Stimulated activated CD4-positive, alpha-beta T cell treated with anti-CD3 and anti-CD28 coated beads, Interleukin-2, amount 100 ng/mL, for 24 hours (primary cell): ENCODE results near the gene RPS14.
"Not testable (repeated sequence)": the region's sequence is repeated elsewhere in the genome, so short reads cannot be mapped to it uniquely, and the experiment has no call there.

Experiments
- DNase-seq, 2 donors: peaks; one replicate each; pipeline ENCODE4 v3.0.0-alpha.2; 2020

Gene RPS14

DNA sequence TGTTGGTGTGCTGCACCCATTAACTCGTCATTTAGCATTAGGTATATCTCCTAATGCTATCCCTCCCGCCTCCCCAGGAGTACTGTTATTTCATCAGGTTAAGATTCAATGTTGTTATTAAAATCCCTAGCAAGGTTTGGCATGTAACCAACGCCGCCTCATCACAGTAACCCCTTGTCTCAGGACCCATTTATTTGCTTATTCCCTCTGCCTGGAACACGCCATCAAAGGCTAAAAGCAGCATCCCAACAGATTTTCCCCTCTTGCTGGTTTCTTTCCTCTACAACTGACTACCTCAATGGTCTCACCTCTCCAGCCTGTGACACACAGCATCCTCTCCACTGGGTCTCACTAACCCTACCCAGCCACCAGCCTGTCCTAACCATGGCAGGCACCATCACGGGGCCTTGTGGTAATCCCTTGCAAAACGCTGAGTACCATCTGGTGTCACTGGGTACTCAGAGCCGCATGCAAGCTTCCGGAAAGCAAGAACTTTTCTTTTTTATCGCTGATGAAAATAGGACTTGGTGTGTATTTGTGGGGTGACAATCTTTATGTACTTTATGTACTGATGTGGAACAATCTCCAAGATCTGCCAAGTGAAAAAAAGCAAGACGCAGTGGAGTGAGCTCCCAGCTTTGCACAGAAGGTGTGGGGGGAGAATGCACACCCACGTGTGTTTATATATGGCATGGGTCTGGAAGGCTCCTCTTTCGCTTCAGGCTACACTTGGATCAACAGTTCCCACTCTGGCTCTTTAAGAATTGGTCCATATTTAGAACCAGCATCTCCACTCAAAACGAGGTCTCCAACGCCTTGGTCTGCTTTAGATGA, 6.1 kb downstream of the RPS14 start:
- DNase-seq = no peak

DNA sequence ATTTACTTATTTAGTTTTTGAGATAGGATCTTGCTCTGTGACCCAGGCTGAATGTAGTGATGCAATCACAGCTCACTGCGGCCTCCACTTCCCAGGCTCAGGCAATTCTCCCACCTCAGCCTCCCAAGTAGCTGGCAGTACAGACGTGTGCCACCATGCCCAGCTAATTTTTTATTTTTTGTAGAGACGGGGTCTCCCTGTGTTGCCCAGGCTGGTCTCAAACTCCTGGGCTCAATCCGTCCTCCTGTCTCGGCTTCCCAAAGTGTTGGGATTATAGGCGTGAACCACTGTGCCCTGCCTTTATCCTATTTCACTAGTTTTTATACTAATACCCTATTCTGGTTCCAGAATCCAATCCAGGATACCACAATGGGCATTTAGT, 6.8 kb downstream of the RPS14 start:
- DNase-seq = no peak

DNA sequence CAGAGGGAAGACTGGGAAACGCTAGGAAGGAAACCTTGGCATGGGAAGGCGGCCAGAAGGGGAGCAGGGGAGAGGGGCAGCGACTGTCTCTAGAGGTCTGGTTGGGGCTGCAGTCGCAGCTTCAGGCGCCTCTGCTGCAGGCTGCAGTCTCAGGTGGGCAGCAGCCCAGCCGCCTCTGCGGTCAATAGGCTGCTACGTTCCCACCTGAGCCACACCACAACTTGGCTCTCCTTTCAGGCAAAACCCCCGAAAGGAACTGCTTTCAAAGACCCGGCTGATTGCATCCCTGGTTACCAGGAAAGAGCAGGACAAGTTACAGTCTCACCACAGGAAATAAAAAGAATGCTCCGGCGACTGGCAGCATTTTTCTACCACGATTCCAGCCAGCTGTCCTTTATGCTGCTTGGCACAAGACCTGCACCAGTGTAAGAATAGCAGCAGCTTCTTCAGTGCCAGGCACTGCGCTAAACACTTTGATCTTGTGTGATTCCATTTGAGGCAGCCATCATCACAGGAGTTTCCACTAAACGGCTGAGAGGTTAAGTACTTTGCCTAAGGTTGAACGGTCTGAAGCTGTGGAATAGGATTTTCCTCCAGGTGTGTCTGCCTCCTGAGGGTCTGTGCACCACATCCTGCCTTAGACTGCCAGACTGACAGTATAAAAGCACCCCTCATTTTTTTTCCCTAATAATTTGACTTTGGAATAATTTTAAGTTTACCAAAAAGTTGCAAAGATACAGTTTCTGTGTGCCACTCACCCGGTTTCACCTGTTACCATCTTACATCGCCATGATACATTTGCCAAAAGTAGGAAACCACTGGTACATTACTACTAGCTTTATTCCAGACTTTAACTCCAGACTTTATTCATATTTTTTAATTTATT, 7.5 kb downstream of the RPS14 start:
- no peak for DNase-seq

DNA sequence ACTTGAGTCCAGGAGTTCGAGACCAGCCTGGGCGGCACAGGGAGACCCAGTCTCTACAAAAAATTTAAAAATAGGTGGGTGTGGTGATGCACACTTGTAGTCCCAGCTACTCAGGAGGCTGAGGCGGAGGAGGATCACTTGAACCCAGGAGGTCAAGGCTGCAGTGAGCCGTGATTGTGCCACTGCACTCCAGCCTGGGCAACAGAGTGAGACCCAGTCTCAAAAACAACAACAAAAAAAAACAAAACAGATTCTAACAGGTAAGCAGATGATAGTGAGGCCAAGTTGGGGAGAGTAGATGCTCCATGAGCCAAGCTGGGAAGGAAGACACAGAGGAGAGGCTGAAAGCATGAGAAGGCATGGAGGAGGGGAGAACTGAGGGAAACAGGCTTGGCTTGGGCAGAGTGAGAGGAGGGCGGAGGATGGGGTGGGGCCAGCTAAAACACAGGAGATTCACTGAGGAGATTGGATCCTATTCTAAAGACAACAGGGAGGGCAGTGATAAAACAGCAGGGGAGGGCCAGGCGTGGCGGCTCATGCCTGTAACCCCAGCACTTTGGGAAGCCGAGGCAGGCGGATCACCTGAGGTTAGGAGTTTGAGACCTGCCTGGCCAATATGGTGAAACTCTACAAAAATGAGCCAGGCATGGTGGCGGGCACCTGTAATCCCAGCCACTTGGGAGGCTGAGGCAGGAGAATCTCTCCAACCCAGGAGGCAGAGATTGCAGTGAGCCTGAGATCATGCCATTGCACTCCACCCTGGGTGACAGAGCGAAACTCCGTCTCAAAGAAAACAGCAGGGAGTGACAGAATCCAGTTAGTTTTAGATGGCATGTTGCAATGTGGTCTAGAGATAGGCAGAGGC, 8.4 kb downstream of the RPS14 start:
- DNase-seq = no peak

DNA sequence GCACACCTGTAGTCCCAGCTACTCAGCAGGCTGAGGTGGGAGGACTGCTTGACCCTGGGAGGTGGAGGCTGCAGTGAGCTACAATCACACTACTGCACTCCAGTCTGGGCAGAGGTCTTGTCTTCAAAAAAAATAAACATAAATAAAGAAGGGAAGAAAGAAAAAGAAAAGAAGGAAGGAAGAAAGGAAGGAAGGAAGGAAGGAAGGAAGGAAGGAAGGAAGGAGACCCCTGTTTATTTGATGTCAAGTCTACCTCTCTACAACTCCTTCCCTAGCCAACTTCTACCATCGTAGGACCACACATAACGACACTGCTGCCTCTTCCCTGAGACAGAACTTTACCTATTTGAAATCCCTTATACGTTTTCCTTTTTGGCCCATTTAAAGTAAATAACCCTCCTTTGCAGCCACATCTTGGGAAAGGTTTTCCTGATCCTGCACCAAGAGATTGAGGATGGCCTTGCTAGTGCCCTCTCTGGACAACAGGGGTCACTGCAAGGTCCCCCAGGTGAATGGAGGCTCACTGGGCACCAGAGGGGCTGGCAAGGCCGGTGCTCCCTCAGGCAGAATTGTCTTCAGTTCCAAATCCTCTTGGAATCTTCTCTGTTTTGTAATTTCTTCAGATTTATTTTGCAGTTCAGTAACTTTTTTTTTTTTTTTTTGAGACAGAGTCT, 10.5 kb downstream of the RPS14 start:
- no peak for DNase-seq

DNA sequence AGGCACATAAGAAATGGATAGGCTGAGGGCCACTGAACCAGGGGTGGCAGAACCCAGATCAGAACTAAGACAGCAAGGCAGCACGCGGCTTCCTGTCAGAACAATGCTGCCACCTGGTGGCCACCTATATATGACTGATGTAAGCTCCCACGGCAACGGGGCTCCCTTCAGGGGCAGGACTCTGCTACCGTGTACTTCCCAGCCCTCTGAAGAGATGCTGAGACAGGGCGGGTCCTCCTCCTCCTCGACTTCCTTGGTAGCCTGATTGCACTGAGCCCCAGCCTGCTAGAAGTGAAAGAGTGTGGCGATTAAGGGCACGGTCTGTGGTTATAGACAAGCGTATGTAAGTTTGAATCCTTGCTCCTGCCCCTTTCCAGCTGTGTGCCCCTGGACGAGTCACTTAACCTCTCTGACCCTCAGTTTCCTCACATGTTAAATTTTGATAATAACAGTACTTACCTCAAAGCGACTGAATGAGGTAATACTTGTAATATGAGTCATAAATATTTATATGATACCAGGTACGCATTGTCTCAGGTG, 13.3 kb downstream of the RPS14 start:
- peak; percentile 94 to 96 for DNase-seq

DNA sequence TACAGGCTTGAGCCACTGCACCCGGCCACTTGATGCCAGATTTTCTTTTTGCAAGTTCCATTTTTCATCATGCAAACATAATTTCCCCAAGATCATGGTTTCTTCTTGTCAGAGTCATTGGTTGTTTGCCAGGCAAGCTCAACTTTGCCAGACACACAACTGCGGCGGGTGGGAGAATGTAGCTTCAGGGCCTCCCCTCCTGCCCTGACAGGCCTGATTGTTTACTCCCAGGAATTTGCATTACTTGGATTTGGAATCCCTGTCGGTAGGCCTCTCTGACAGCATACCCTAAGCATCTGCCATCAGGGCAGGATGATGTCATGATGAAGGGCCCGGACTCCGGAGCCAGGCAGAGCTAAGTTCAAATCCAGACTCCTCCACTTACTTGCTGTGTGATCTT, 15.1 kb downstream of the RPS14 start:
- no peak for DNase-seq

DNA sequence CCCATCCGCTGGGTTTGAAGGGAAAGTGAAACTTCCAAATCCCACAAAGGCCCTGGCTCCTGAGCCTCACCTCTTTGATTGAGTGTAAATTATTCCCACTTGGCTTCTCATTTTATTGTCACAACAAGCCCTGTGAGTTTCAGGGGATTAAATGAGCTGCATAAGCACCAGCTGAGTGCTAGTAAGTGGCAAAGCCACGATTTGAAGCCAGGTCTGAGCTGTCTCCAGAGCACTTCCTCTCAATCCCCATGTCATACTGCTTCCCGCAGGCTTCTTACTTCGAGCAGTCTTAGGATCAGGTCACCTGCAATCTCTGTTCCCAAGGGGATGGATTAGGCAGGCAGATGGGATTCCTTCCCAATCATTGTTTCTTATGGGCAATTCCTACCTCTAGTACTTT, 18.0 kb downstream of the RPS14 start:
- DNase-seq = no peak

DNA sequence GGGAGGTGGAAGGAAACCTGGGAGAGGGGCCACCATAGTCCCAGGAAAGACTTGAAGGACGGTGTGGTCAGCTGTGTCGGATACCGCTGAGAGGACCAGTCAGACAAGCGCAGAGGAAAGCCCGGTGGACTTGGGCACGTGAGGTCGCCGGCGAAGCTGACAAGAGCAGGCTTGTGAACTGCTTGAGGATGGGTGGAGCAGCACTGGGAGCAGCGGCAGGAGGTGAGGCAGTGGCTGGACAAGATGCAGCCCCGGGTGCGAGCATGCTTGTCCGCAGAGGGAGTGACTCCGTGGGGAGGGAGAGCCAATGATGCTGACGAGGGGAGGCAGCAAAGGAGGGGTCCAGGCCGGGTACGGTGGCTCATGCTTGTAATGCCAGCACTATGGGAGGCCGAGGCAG, 18.5 kb downstream of the RPS14 start:
- DNase-seq = no peak

DNA sequence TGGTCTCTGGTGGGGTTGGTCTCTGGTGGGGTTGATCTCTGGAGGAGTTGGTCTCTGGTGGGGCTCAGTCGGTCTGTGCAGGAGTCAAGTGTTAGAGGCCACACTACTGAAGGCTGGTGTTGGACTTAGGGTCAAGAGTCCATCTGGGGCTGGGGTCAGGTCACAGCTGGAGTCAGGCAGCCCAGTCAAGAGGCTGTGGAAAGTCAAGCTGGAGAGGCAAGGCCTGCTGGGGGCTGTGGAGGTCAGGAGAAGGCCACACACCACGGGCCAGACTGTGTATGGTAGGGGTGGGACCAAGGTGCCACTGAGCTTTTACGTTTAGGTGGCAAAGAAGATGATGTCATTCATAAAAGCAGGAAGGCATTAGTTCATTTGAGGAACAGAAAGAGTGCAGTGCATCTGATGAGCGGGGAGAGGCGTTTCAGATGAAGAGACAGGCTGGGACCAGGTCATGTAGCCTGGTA, 20.1 kb downstream of the RPS14 start:
- no peak for DNase-seq

DNA sequence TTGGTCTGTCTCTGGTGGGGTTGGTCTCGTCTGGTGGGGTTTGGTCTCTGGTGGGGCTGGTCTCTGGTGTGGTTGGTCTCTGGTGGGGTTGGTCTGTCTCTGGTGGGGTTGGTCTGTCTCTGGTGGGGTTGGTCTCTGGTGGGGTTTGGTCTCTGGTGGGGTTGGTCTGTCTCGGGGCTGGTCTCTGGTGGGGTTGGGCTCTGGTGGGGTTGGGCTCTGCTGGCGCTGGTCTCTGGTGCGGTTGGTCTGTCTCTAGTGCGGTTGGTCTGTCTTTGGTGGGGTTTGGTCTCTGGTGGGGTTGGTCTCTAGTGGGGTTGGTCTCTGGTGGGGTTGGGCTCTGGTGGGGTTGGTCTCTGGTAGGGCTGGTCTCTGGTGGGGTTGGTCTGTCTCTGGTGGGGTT, 20.6 kb downstream of the RPS14 start:
- no peak for DNase-seq

DNA sequence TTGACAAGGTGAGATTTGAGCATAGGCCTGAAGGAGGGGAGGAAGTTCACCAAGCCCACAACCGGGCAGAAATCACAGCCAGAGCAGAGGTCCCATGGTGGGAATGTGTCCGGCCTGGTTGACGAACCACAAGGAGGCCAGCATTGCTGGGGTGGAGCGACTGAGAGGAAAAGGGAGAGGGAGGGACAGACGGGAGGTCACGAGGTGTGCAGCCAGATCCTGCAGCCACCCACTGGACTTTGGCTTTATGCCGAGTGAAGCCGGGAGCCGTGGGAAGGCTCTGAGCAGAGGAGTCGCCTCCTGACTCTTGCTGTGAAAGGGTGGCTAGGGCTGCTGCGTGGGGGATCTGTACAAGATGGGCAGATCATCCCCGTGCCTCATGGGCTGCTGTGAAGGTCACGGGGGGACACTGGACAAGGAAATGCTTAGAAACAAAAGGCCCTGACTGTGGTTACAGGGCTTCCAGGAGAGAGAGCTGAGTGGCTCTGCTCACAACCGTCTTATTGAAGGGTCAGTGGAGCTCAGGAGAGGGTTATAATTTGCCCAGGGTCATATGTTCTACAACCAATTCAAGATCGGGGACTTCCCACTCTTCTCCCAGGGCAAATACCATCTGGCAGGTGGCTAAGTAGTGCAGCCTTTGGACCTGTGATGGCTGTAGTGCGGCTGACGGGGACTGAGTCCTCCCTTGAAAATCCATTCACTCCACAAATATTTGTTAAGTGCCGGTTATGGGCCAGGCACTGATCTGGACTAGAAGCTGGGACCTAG, 21.2 kb downstream of the RPS14 start:
- no peak for DNase-seq

DNA sequence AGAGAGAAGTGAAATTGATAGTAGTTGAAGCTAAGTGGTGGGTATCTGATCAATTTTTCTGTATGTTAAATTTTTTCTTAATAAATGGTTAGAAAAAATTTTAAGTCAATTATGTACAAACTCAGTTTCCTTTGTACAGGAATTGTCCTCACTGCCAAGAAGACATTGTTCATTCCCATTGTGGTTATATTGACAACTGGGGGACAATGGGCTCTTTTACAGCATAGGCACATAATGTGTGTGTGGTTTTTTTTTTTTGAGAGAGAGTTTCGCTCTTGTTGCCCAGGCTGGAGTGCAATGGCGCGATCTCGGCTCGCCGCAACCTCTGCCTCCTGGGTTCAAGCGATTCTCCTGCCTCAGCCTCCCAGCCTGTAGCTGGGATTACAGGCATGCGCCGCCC, 23.4 kb downstream of the RPS14 start:
- not testable (repeated sequence) for DNase-seq

DNA sequence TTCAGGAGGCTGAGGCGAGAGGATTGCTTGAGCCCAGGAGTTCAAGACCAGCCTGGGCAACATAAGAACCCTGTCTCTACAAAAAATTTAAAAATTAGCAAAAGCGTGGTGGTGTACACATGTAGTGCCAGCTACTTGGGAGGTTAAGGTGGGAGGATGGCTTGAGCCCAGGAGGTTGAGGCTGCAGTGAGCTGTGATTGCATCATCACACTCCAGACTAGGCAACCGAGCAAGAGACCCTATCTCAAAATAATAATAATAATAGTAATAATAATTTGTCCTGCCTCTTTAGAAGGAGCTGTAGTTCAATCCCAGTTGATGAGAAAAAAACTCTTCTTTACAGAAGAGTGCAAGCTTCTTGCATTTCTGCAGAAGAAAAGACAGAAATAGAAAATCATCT, 26.8 kb downstream of the RPS14 start:
- DNase-seq = no peak

DNA sequence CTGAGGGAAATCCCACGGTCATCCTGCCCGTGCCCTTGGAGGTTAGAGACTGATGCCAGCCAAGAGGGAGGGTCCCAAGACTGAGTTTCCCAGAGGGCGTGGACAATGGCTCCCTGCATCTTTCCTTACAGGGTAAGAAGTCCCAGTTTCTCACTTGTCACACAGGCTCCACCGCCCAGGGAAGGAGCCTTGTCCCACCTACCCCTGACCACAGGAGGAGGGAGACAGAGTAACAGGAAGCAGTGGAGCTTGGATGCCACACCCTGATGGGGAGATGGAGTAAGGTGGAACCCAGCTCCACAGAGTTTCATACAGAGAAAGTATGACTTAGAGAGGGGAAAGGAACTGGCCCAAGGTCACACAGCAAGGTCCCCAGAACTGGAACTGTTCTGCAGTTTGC, 27.5 kb downstream of the RPS14 start:
- DNase-seq = no peak

DNA sequence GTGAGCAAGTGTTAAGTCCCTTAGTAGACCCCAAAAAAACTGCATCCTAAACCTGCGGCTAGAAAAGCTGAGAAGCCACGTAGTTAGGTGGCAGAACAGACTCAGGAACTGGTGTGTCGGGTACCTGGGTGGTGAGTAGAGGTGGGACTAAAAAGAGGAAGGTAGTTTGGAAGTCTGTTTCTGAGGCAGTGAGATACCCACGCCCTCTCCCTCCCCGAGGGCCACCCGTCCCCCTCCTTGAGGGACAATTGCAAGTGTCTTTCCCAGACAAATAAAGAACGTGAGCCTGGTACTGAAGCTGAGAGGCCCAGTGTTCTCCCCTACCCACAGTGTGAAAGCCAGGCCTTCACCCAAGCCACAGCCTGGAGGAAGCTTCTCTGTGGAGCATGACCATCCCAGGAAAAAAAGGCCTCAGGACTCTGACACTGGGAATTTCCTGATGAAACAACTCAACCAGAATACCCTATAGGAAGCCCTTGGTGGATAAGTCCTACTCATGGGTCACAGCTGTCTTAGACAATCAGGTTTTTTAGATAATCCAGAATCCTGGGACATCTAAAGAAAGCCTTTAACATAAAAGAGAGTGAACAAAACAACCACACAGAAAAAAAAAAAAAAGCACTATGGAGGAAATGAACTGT, 29.8 kb downstream of the RPS14 start:
- no peak for DNase-seq

DNA sequence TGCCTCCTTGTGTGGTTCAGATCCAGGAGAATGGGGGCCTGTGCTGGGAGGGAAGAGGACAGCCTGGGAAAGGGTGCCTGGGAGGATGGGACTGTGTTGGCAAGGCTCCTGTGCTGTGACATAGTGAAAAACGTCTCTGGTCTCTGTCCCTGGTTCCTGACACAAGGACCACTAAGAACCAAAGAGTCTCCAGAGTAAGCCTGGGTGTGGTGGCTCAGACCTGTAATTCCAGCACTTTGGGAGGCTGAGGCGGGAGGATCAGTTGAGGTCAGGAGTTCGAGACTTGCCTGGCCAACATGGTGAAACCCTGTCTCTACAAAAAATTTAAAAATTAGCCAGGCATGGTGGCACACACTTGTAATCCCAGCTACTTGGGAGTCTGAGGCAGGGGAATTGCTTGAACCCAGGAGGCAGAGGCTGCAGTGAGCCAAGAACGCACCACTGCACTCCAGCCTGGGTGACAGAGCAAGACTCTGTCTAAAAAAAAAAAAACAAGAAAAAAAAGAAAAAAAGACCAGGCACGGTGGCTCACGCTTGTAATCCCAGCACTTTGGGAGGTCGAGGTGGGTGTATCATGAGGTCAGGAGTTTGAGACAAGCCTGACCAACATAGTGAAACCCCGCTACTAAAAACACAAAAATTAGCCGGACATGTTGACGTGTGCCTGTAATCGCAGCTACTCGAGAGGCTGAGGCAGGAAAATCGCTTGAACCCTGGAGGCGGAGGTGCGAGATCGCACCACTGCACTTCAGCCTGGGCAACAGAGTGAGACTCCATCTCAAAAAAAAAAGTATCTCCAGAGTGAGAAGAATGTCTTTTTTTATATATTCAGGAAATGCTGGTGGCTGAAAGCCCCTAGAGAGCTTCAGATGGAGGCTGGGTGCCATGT, 35.4 kb downstream of the RPS14 start:
- not testable (repeated sequence) for DNase-seq

DNA sequence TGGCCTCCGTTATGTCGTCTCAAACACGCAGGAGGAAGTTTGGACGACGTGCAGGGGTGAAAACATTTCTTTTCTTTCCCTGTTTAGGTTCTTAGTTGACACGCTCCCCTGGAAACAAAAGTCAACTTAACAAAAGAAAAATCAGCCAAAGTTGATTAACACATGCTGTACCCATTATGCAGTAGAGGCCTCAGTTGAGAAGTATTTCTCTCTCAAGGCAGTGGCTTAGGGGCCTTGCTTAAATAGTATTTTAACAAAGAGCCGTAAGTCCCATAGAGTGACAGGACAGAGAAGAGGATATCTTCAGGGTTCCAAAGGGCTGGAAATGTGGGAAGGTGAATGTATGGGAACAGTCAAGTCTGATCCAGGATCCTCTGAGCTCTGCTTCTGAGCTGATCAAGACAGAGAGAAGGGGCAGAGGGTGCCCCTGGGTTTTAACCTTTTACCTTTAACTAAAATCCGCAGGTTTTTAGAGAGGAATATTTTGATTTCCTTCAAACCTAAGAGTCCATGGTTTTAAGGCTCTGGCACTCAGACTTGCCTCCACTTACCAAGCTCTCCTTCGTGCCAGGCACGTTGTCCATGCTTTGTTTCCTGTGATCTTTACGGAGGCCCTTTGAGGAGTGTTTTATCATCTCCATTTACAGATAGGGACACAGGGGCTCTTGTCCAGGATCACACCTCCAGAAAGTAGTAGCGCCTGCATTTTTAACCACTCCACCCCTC, 36.2 kb downstream of the RPS14 start:
- DNase-seq = no peak
